Fibroblast of mammary gland (primary cell): Measurements from ENCODE around the gene TTC23.

ENCODE experiments used
- DNase-seq: peaks from one replicate; pipeline ENCODE4 v3.0.0-alpha.2; 2010; ENCODE audit warnings: low read depth
- H3K4me3 ChIP-seq: 2 replicates; pipeline ENCODE4 v1.5.1; 2011; ENCODE audit warnings: low read depth, mild to moderate bottlenecking, low read length, moderate library complexity; ENCODE audit not compliant: control insufficient read depth
- TF ChIP-seq, protein P1 (sequence below): conservative IDR thresholded peaks from 2 replicates; pipeline ENCODE4 v1.5.1; 2011; ENCODE audit warnings: low read depth, low read length, inconsistent platforms; ENCODE audit not compliant: control insufficient read depth, insufficient read depth

TTC23 gene

GRCh38 chr15:99123713-99124451, 125.5 kb downstream of the TTC23 start:
- H3K4me3 ChIP-seq: peak overlapping the region; percentile 27
- TF ChIP-seq, protein P1, sequence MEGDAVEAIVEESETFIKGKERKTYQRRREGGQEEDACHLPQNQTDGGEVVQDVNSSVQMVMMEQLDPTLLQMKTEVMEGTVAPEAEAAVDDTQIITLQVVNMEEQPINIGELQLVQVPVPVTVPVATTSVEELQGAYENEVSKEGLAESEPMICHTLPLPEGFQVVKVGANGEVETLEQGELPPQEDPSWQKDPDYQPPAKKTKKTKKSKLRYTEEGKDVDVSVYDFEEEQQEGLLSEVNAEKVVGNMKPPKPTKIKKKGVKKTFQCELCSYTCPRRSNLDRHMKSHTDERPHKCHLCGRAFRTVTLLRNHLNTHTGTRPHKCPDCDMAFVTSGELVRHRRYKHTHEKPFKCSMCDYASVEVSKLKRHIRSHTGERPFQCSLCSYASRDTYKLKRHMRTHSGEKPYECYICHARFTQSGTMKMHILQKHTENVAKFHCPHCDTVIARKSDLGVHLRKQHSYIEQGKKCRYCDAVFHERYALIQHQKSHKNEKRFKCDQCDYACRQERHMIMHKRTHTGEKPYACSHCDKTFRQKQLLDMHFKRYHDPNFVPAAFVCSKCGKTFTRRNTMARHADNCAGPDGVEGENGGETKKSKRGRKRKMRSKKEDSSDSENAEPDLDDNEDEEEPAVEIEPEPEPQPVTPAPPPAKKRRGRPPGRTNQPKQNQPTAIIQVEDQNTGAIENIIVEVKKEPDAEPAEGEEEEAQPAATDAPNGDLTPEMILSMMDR: no peak
- peak; percentile 97 for DNase-seq

GRCh38 chr15:99122831-99123712, 126.3 kb downstream of the TTC23 start:
- peak; percentile 51 for DNase-seq
- peak overlapping the region; percentile 27 for H3K4me3 ChIP-seq
- TF ChIP-seq, protein P1: no peak

GRCh38 chr15:99121691-99122410, 127.5 kb downstream of the TTC23 start:
- TF ChIP-seq, protein P1: no peak
- DNase-seq: no peak

GRCh38 chr15:99121207-99121606, 128.2 kb downstream of the TTC23 start:
- TF ChIP-seq, protein P1: no peak
- no peak for DNase-seq

More at GRCh38 chr15:99121691-99122410, 127.5 kb downstream of the TTC23 start:
- no peak overlapping the region for H3K4me3 ChIP-seq

DNA sequence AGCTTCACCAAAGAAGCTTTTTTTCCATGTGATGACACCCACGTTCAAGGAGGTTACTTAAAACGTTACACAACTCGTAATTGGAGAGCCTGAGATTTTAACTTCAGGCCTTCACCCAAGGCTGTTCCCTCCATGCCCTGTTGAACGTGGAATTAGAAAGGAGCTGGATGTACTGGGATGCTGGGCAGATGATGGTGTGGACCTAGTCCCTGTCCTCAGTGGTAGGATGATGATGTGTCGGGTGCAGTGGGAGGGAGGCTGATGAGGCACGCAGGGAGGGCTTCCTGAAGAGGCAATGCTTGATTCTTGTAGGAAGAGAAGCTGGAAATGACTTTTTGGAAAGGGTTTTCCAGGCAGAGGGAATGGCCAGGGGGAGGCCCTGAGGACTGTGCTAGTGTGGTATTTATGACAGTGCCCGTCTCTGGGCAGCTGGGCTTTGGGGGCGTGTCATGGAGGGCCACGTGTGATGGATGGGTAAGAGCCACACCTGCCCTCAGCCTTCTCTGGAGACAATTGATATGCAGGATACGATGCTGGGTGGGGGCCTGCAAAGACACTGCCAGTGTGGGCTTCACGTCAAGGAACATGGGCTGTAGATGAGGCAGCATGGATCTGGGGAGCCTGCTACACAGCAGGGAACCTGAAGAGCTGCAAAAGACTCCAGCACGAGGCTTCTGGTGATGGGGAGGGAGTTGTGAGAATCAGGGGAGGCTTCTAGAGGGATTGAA, 129.2 kb downstream of the TTC23 start:
- DNase-seq: no peak
- TF ChIP-seq, protein P1: no peak

More at GRCh38 chr15:99121207-99121606, 128.2 kb downstream of the TTC23 start:
- no peak overlapping the region for H3K4me3 ChIP-seq

GRCh38 chr15:99118801-99119546, 130.4 kb downstream of the TTC23 start:
- TF ChIP-seq, protein P1: no peak
- no peak overlapping the region for H3K4me3 ChIP-seq
- DNase-seq: no peak

More for the DNA sequence above, 129.2 kb downstream of the TTC23 start:
- no peak overlapping the region for H3K4me3 ChIP-seq
